Measurements from ENCODE around the gene TIAL1. TPM values are rescaled to one million over a fixed set of nuclear protein-coding genes. Genes with fewer than 3 reads are reported as not detected.

TIAL1 gene
- total RNA-seq, result 10 to 100 TPM; 68.7 to 74.3 TPM

GRCh38 chr10:119596537-119597404, at the start of gene TIAL1:
TIAL1 (minus strand) TSS chr10:119596964; CDS start chr10:119596465, 499 bp downstream.
- Histone ChIP-seq H3K4me3 (peak within 1 kb of the TSS; percentile 77 to 93), H3K36me3 (no peaks in the 10 kb centered on the region), H3K27me3 (replicated peaks; ENCODE audit: insufficient read depth) (no peaks in the 10 kb centered on the region), H3K4me1 (replicated peaks) (peaks cover 7% of the 10 kb centered on the region), H3K27ac (peak within 1 kb of the TSS; percentile 99), H3K9me3 (no peaks in the 10 kb centered on the region)
- DNase-seq (ENCODE audit: low spot score), result peak; percentile 99
- TF ChIP-seq POLR2AphosphoS5 (IDR thresholded peaks at IDR 0.05) (peak; percentile 92), POLR2A (IDR thresholded peaks at IDR 0.05) (peak; percentile 71), CTCF (IDR thresholded peaks at IDR 0.05) (peak in 1 of 4 experiments; percentile 18)
- intact Hi-C loops (cut with DNase I), result loop anchor here (5.0 kb wide), 2 partner anchors 56 to 276 kb away; partner anchors contain the start of genes BAG3 and MCMBP
- under 1% methylated on average over 66 of the region's 66 CpGs for WGBS

GRCh38 chr10:119644994-119645393, 48.2 kb upstream of the TIAL1 start:
- no peak for DNase-seq (ENCODE audit: low spot score)
- Histone ChIP-seq H3K27me3 (replicated peaks; ENCODE audit: insufficient read depth) (no peaks in the 10 kb centered on the region), H3K27ac (no peak overlapping the region), H3K4me3 (no peak overlapping the region), H3K36me3 (no peaks in the 10 kb centered on the region), H3K9me3 (no peaks in the 10 kb centered on the region), H3K4me1 (replicated peaks) (no peaks in the 10 kb centered on the region)
- intact Hi-C loops (cut with DNase I), result no loop called here
- WGBS, result 93% methylated on average over 3 of the region's 3 CpGs
- no peak for TF ChIP-seq CTCF (IDR thresholded peaks at IDR 0.05)
- no peak for TF ChIP-seq POLR2AphosphoS5 (IDR thresholded peaks at IDR 0.05)
- no peak for TF ChIP-seq POLR2A (IDR thresholded peaks at IDR 0.05)

- Histone ChIP-seq H3K4me3 (no peak overlapping the region), H3K27ac (no peak overlapping the region), H3K9me3 (no peaks in the 10 kb centered on the region), H3K36me3 (no peaks in the 10 kb centered on the region), H3K27me3 (replicated peaks; ENCODE audit: insufficient read depth) (no peaks in the 10 kb centered on the region), H3K4me1 (replicated peaks) (no peaks in the 10 kb centered on the region)
- 57% methylated on average over 15 of the region's 15 CpGs for WGBS
- intact Hi-C loops (cut with DNase I), result no loop called here
- no peak for DNase-seq (ENCODE audit: low spot score)
- TF ChIP-seq POLR2AphosphoS5 (IDR thresholded peaks at IDR 0.05) (no peak), CTCF (IDR thresholded peaks at IDR 0.05) (no peak), POLR2A (IDR thresholded peaks at IDR 0.05) (no peak)
Observed at GRCh38 chr10:119644205-119644814, 47.5 kb upstream of the TIAL1 start.

- no peaks in the 10 kb centered on the region for H3K36me3 ChIP-seq
- 66% methylated on average over 15 of the region's 15 CpGs for WGBS
- TF ChIP-seq POLR2A (IDR thresholded peaks at IDR 0.05) (no peak), POLR2AphosphoS5 (IDR thresholded peaks at IDR 0.05) (no peak), CTCF (IDR thresholded peaks at IDR 0.05) (no peak)
- H3K9me3 ChIP-seq, result no peaks in the 10 kb centered on the region
- intact Hi-C loops (cut with DNase I), result no loop called here
- DNase-seq (ENCODE audit: low spot score), result no peak
- H3K4me1 ChIP-seq (replicated peaks), result no peaks in the 10 kb centered on the region
- no peak overlapping the region for H3K27ac ChIP-seq
- H3K4me3 ChIP-seq, result no peak overlapping the region
- H3K27me3 ChIP-seq (replicated peaks; ENCODE audit: insufficient read depth), result no peaks in the 10 kb centered on the region
Observed at GRCh38 chr10:119643306-119644204, 46.8 kb upstream of the TIAL1 start.
